Transverse colon (tissue), 4 donors: Measurements from ENCODE around the gene ADAM12. TPM values are rescaled to one million over a fixed set of nuclear protein-coding genes. Genes with fewer than 3 reads are reported as not detected.

Experiments
- DNase-seq: peaks from one replicate; pipeline ENCODE4 v3.0.0-alpha.2; 2019
- H3K27ac ChIP-seq, 4 donors: fragments of 200-600 bp; sonication (generic); 2 replicates each; pipeline ENCODE4 v1.5.1; 2016 to 2018; ENCODE audit warnings: inconsistent platforms in 4 of 4
- H3K27me3 ChIP-seq: fragments of 200-600 bp; sonication (generic); 2 replicates; pipeline ENCODE4 v1.5.1; 2017; ENCODE audit warnings: inconsistent platforms
- H3K36me3 ChIP-seq, 4 donors: fragments of 200-600 bp; sonication (generic); 2 replicates each; pipeline ENCODE4 v1.5.1; 2017 to 2019; ENCODE audit warnings: inconsistent platforms in 4 of 4
- H3K4me1 ChIP-seq, 4 donors: fragments of 200-600 bp; sonication (generic); 2 replicates each; pipeline ENCODE4 v1.5.1; 2017 to 2020; ENCODE audit warnings: inconsistent platforms in 4 of 4
- H3K4me3 ChIP-seq, 4 donors: fragments of 200-600 bp; sonication (generic); 1 replicate in 1 of 4; 2 replicates in 3 of 4; pipeline versions ENCODE4 v1.5.1 to v1.6.1; 2017 to 2019; ENCODE audit warnings: inconsistent platforms in 4 of 4
- H3K9me3 ChIP-seq, 2 donors: fragments of 200-600 bp; sonication (generic); 2 replicates each; pipeline ENCODE4 v1.5.1; 2017 to 2019; ENCODE audit warnings: inconsistent platforms in 2 of 2
- CTCF ChIP-seq, 5 experiments: fragments of 200-600 bp in 3 of 5; fragments of 450-650 bp in 2 of 5; sonication (generic) in 3 of 5; IDR thresholded peaks; 1 replicate in 2 of 5; 2 replicates in 3 of 5; pipeline ENCODE4 v1.5.1; 2016 to 2017; ENCODE audit warnings: antibody characterized with exemption in 5 of 5, inconsistent platforms in 3 of 5, mild to moderate bottlenecking in 2 of 5, moderate library complexity in 1 of 5
- EP300 ChIP-seq: sonication (generic); formaldehyde crosslinking; IDR thresholded peaks from one replicate; pipeline ENCODE4 v1.6.1; 2017; ENCODE audit warnings: antibody characterized with exemption, low read depth
- POLR2A ChIP-seq: fragments of 450-650 bp; IDR thresholded peaks from one replicate; pipeline ENCODE4 v1.6.1; 2016; ENCODE audit warnings: antibody characterized with exemption, mild to moderate bottlenecking, moderate library complexity
- POLR2AphosphoS5 ChIP-seq, 3 donors: sonication (generic); formaldehyde crosslinking; IDR thresholded peaks; one replicate each; pipeline ENCODE4 v1.6.1; 2016; ENCODE audit warnings: antibody characterized with exemption in 3 of 3
- WGBS, 2 donors: methylation state at CpG; one replicate each; pipeline ENCODE4 v1.1.5; 2018; ENCODE audit warnings: low coverage in 1 of 2; 5-methylcytosine and 5-hydroxymethylcytosine counted together
- in situ Hi-C, 4 donors: fragments of 200-750 bp; cut with MboI; loops; one replicate each; pipeline versions ENCODE4 v1.15.0 to v1.15.1; 2017; ENCODE audit warnings: low sequenced_read_pairs in 3 of 4, low pct_ligation_motif_present in 1 of 4, low pct_unique_long_range_greater_than_20kb in 1 of 4
- intact Hi-C: fragments of 100-400 bp; cut with DNase I; formaldehyde crosslinking; loops from one replicate; pipeline ENCODE4 v1.15.1; 2023; ENCODE audit warnings: low total_unique reads
- total RNA-seq, 4 donors: library from RNA; depleted of rRNA; stranded (reverse); fragments of >200 nt; gene quantifications; one replicate each; pipeline ENCODE4 v1.1.0, GENCODE V29; 2016

The ADAM12 gene
- total RNA-seq, 4 donors from 2014 or later, result 0.14 to 2.2 (median 1.1) TPM; not detected in 1

GRCh38 chr10:126234630-126235029 is 153.6 kb downstream of the ADAM12 start:
- Histone ChIP-seq H3K4me3 (no peak overlapping the region), H3K9me3 (no peaks in the 10 kb centered on the region), H3K36me3 (no peaks in the 10 kb centered on the region), H3K27ac (no peak overlapping the region), H3K4me1 (no peaks in the 10 kb centered on the region), H3K27me3 (peaks cover 6% of the 10 kb centered on the region)
- in situ Hi-C loops, result no loop called here
- WGBS, 2 donors, result 74 to 80% methylated on average over 3 to 5 of the region's 5 CpGs
- TF ChIP-seq EP300, result no peak
- TF ChIP-seq POLR2AphosphoS5 (IDR thresholded peaks at IDR 0.05), result no peak
- no peak for TF ChIP-seq POLR2A
- no peak for TF ChIP-seq CTCF (IDR thresholded peaks at IDR 0.05)
- intact Hi-C loops, result no loop called here
- DNase-seq, result no peak

GRCh38 chr10:126233182-126234148 is 154.8 kb downstream of the ADAM12 start:
- no peak for TF ChIP-seq EP300
- TF ChIP-seq POLR2A, result no peak
- no peak for TF ChIP-seq POLR2AphosphoS5 (IDR thresholded peaks at IDR 0.05)
- no peak for TF ChIP-seq CTCF (IDR thresholded peaks at IDR 0.05)
- intact Hi-C loops, result no loop called here
- H3K4me1 ChIP-seq, result no peaks in the 10 kb centered on the region
- H3K9me3 ChIP-seq, result no peaks in the 10 kb centered on the region
- WGBS, 2 donors, result 49 to 59% methylated on average over 12 to 15 of the region's 15 CpGs
- in situ Hi-C loops, result no loop called here
- H3K27ac ChIP-seq, result no peak overlapping the region
- no peak overlapping the region for H3K4me3 ChIP-seq
- H3K36me3 ChIP-seq, result no peaks in the 10 kb centered on the region
- H3K27me3 ChIP-seq, result peaks cover 6% of the 10 kb centered on the region
- DNase-seq, result no peak

- intact Hi-C loops (no loop called here), in situ Hi-C loops (no loop called here)
- Histone ChIP-seq H3K36me3 (no peaks in the 10 kb centered on the region), H3K4me1 (no peaks in the 10 kb centered on the region), H3K27me3 (peaks cover 6% of the 10 kb centered on the region), H3K4me3 (no peak overlapping the region), H3K9me3 (no peaks in the 10 kb centered on the region), H3K27ac (no peak overlapping the region)
- 66 to 69% methylated on average over 2 of the region's 2 CpGs for WGBS, 2 donors
- DNase-seq, result no peak
- TF ChIP-seq POLR2A (no peak), CTCF (IDR thresholded peaks at IDR 0.05) (no peak)
Observed at GRCh38 chr10:126230587-126230986, 157.7 kb downstream of the ADAM12 start.

- TF ChIP-seq POLR2A (no peak), POLR2AphosphoS5 (IDR thresholded peaks at IDR 0.05) (no peak), CTCF (IDR thresholded peaks at IDR 0.05) (no peak), EP300 (no peak)
- H3K36me3 ChIP-seq, result no peaks in the 10 kb centered on the region
- WGBS, 2 donors, result 83% methylated on average over 8 of the region's 8 CpGs; no CpG with 5 or more reads in 1 of the 2 donors
- no peak overlapping the region for H3K27ac ChIP-seq
- H3K27me3 ChIP-seq, result peaks cover 10% of the 10 kb centered on the region
- no peak for DNase-seq
- no peak overlapping the region for H3K4me3 ChIP-seq
- no peaks in the 10 kb centered on the region for H3K4me1 ChIP-seq
- in situ Hi-C loops, result no loop called here
- no peaks in the 10 kb centered on the region for H3K9me3 ChIP-seq
- intact Hi-C loops, result no loop called here
Observed at GRCh38 chr10:126229686-126230085, 158.6 kb downstream of the ADAM12 start.
